Kidney (tissue), 14 donors: ENCODE results near the gene ISLR. TPM values are rescaled to one million over a fixed set of nuclear protein-coding genes. Genes with fewer than 3 reads are reported as not detected.

Experiments used
- DNase-seq, 5 donors: peaks; one replicate each; pipeline ENCODE4 v3.0.0-alpha.2; 2013 to 2020
- FAIRE-seq: peaks from 2 replicates; lab custom pipeline; 2012; peaks lifted over from hg19 to GRCh38; lab: Jason Lieb, UNC
- H3K27ac ChIP-seq, 2 donors: one replicate each; pipeline ENCODE4 v1.7.0; 2013; ENCODE audit warnings: low read depth in 2 of 2, low read length in 2 of 2, inconsistent platforms in 1 of 2
- H3K27me3 ChIP-seq: one replicate; pipeline ENCODE4 v1.7.1; 2013; ENCODE audit warnings: low read length, inconsistent platforms; ENCODE audit not compliant: control insufficient read depth, insufficient read depth
- H3K36me3 ChIP-seq, 3 donors: one replicate each; pipeline versions ENCODE4 v1.7.0 to v1.7.1; 2013; ENCODE audit warnings: low read length in 3 of 3, control low read depth in 1 of 3, inconsistent platforms in 1 of 3; ENCODE audit not compliant: insufficient read depth in 3 of 3, control insufficient read depth in 2 of 3
- H3K4me1 ChIP-seq, 3 donors: one replicate each; pipeline versions ENCODE4 v1.7.0 to v1.7.1; 2013; ENCODE audit warnings: low read length in 3 of 3, inconsistent platforms in 1 of 3, low read depth in 1 of 3; ENCODE audit not compliant: control insufficient read depth in 2 of 3, insufficient read depth in 2 of 3
- H3K4me3 ChIP-seq, 3 donors: one replicate each; pipeline versions ENCODE4 v1.7.0 to v1.8.1; 2013; ENCODE audit warnings: low read length in 3 of 3, control low read depth in 1 of 3, inconsistent platforms in 1 of 3
- H3K9ac ChIP-seq, 3 donors: one replicate each; pipeline versions ENCODE4 v1.7.0 to v1.7.1; 2013; ENCODE audit warnings: low read length in 3 of 3, control low read depth in 1 of 3, inconsistent platforms in 1 of 3
- H3K9me3 ChIP-seq, 3 donors: one replicate each; pipeline versions ENCODE4 v1.7.0 to v1.7.1; 2013; ENCODE audit warnings: low read length in 3 of 3, control low read depth in 1 of 3, inconsistent platforms in 1 of 3; ENCODE audit not compliant: control insufficient read depth in 2 of 3, insufficient read depth in 1 of 3
- CTCF ChIP-seq: IDR thresholded peaks from 3 replicates; pipeline ENCODE4 v1.5.1; 2012; ENCODE audit warnings: mild to moderate bottlenecking, moderate library complexity, borderline replicate concordance; ENCODE audit not compliant: insufficient read depth; ENCODE audit errors: extremely low read depth
- intact Hi-C: fragments of 100-400 bp; cut with DNase I; formaldehyde crosslinking; loops from one replicate; pipeline ENCODE4 v1.11.1; 2022
- polyA plus RNA-seq: library from polyadenylated mRNA; stranded (reverse); fragments of 350-450 nt; fragmentation: Illumina TruSeq; extraction: RNeasy Lipid Tissue Mini Kit (QIAGEN cat#74804); gene quantifications from one replicate; pipeline ENCODE4 v1.2.3, GENCODE V29; 2014; ENCODE audit warnings: low read depth, low replicate concordance; ENCODE audit not compliant: insufficient read depth
- total RNA-seq: library from RNA; stranded (reverse); fragmentation: NEBNext Ultra II Directional; extraction: Animal tissue kit (Norgen Biotek cat#: 25700); gene quantifications from one replicate; pipeline ENCODE4 v1.2.1, GENCODE V29; 2021
- donor health status: control.
- donor health status: control.
- donor health status: control.
- donor health status: control.
- donor health status: control.
- donor health status: DM: yes; HTN: yes; CAD: no.
- donor health status: Normal renal cell carcinoma (clear cell type).

ISLR gene
- total and polyA plus RNA-seq, 2 donors from 2014 or later: 18.8 to 30.2 TPM

DNA sequence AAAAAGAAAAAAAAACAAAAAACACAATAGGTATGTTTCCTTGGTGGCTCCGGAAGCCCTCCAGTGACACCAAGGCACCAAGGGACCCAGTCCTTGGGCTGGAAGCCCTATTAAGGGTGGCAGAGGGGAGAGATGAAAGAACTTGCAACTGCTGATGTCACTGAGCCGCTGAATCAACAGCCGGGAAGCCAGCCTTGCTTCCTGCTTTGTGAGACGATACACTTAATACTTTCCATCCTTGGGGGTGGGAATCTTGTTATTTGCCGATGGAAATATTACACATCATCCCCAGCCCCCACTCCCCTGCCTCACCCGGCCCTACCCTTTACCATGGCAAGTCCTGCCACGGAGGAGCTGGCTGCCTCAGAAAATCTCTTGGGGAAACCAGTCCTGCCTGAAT, 48.8 kb upstream of the ISLR start:
- H3K9ac ChIP-seq: no peak overlapping the region
- no peaks in the 10 kb centered on the region for H3K36me3 ChIP-seq
- intact Hi-C loops: loop anchor here (5.0 kb wide), 2 partner anchors 188 to 198 kb away; no protein-coding TSS in a partner anchor
- no peak for TF ChIP-seq CTCF
- H3K27me3 ChIP-seq: peaks cover 12% of the 10 kb centered on the region
- no peak overlapping the region for H3K27ac ChIP-seq
- no peaks in the 10 kb centered on the region for H3K9me3 ChIP-seq
- no peak for DNase-seq
- H3K4me3 ChIP-seq: no peak overlapping the region
- no peak for FAIRE-seq
- H3K4me1 ChIP-seq: peaks cover 0 to 12% (median 0%) of the 10 kb centered on the region in 3 donors

- TF ChIP-seq CTCF: peak; percentile 100
- Histone ChIP-seq H3K9ac (no peak overlapping the region), H3K9me3 (no peaks in the 10 kb centered on the region), H3K27ac (no peak overlapping the region), H3K4me1 (peaks cover 0 to 13% (median 0%) of the 10 kb centered on the region in 3 donors), H3K4me3 (peak overlapping the region; percentile 36 to 53 (median 40)), H3K36me3 (no peaks in the 10 kb centered on the region), H3K27me3 (peaks cover 32% of the 10 kb centered on the region)
- DNase-seq: peak; percentile 93 to 96 (median 95)
- intact Hi-C loops: loop anchor here (5.0 kb wide), 1 partner anchor 195 kb away; no protein-coding TSS in a partner anchor
- no peak for FAIRE-seq
These were observed 46.1 kb upstream of the ISLR start for GRCh38 chr15:74127255-74127953.

GRCh38 chr15:74127954-74128784, 45.3 kb upstream of the ISLR start:
- intact Hi-C loops: loop anchor here (5.0 kb wide), 1 partner anchor 194 kb away; no protein-coding TSS in a partner anchor
- peak overlapping the region; percentile 36 to 53 (median 40) for H3K4me3 ChIP-seq
- DNase-seq: peak in 3 of 5 donors; percentile 19 to 56 (median 39)
- peaks cover 39% of the 10 kb centered on the region for H3K27me3 ChIP-seq
- peaks cover 0 to 13% (median 0%) of the 10 kb centered on the region in 3 donors for H3K4me1 ChIP-seq
- H3K36me3 ChIP-seq: no peaks in the 10 kb centered on the region
- H3K9me3 ChIP-seq: no peaks in the 10 kb centered on the region
- H3K27ac ChIP-seq: no peak overlapping the region
- no peak overlapping the region for H3K9ac ChIP-seq
- FAIRE-seq: no peak
- no peak for TF ChIP-seq CTCF
